Fibroblast of the aortic adventitia (primary cell): ENCODE data around the gene URB2. TPM values are rescaled to one million over a fixed set of nuclear protein-coding genes. Genes with fewer than 3 reads are reported as not detected.

Source experiments
- DNase-seq: peaks from one replicate; pipeline ENCODE4 v3.0.0-alpha.2; 2010; ENCODE audit warnings: low read depth
- H3K4me3 ChIP-seq: 2 replicates; pipeline ENCODE4 v1.5.1; 2011; ENCODE audit warnings: low read depth, mild to moderate bottlenecking, control low read depth, low read length, moderate library complexity
- total RNA-seq: library from RNA; depleted of rRNA; stranded (reverse); fragments of >200 nt; gene quantifications from 2 replicates; pipeline ENCODE4 v1.2.3, GENCODE V29; 2012; ENCODE audit warnings: low replicate concordance
- TF ChIP-seq, protein P1 (sequence below): IDR thresholded peaks from 2 replicates; pipeline ENCODE4 v1.5.1; 2011; ENCODE audit warnings: mild to moderate bottlenecking, low read length, control low read depth, inconsistent platforms; ENCODE audit not compliant: insufficient read depth

URB2 gene
- total RNA-seq, 1 donor = 9.6 TPM

DNA sequence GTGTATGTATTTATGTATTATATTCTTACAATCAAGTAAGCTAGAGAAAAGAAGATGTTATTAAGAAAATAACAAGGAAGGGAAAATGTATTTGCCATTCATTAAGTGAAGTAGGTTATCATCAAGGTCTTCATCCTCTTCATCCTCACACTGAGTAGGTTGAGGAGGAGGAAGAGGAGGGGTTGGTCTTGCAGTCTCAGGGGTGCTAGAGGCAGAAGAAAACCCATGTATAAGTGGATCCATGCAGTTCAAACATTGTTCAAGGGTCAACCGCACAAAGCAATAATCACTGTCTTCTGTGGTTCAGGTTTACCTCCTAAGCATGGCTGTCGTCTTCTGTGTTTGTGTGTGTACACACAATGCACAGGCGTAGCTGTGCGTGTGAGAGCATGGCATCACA is 16.9 kb downstream of the URB2 start:
- no peak overlapping the region for H3K4me3 ChIP-seq
- TF ChIP-seq, protein P1, sequence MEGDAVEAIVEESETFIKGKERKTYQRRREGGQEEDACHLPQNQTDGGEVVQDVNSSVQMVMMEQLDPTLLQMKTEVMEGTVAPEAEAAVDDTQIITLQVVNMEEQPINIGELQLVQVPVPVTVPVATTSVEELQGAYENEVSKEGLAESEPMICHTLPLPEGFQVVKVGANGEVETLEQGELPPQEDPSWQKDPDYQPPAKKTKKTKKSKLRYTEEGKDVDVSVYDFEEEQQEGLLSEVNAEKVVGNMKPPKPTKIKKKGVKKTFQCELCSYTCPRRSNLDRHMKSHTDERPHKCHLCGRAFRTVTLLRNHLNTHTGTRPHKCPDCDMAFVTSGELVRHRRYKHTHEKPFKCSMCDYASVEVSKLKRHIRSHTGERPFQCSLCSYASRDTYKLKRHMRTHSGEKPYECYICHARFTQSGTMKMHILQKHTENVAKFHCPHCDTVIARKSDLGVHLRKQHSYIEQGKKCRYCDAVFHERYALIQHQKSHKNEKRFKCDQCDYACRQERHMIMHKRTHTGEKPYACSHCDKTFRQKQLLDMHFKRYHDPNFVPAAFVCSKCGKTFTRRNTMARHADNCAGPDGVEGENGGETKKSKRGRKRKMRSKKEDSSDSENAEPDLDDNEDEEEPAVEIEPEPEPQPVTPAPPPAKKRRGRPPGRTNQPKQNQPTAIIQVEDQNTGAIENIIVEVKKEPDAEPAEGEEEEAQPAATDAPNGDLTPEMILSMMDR = no peak
- no peak for DNase-seq

DNA sequence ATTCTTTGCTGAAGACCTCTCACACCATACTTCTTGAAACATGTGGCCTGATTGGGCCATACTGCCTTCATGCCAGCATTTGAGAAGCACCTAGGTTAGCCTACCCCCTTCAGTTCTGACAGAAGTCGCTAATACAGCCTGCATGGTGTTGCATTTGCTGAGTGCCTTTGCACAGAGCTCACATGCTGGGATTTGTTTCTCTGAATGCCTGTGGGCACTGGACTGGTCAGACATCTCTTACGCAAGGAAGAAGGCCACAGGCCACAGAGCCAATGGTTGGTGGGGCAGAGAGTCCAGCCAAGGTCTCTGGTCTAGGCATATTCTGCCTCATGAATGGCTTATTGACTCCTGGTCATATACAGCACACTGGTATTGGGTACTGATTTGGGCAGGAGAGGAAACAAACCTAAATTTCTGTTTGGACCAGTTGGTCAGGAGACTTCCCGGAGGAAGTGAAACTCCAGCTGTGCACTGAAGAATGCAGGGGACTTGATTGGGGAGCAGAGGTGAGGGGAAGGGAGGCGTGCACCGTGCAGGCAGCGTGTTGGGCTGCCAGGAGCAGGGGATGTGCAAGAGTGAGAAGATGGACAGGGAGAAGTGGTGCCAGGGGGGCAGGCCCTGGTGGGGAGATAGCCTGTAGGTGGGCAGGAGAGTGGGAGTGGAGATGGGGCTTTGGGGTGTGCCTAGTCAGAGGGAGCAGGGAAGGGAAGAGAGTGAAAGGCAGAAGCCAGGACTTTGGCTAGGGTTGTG is 18.1 kb downstream of the URB2 start:
- DNase-seq = no peak
- TF ChIP-seq, protein P1 = no peak
- no peak overlapping the region for H3K4me3 ChIP-seq

DNA sequence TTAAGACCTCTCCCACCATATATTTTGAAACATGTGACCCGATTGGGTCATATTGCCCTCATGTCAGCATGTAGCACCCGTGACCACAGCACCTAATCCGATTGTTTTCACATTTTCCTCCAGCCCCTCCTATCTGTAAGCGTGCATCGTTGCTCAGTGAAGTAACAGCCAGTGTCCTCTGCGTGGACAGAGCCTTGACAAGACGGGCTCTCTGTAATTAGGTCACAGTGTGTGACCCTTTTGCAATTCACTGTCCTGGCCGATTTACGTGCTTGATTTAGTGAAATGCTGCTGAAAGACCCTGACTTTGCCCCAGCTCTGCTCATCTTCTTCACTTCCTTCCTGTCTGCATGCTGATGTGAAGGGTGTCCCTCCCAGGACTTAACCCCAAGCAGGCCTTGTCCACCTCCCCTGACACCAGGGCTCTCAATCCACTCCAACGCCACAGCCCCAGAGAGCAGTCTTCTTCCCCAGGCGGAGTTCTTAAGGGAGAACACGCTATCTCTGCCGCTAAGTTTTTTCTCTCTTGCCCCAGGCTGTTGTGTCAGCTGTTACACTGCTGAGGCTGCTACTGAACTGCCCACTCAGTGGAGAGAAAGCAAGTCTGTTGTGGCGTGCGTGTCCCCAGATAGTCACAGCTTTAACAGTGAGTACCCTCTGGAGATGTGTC is 19.4 kb downstream of the URB2 start:
- no peak for DNase-seq
- no peak overlapping the region for H3K4me3 ChIP-seq
- TF ChIP-seq, protein P1 = no peak

DNA sequence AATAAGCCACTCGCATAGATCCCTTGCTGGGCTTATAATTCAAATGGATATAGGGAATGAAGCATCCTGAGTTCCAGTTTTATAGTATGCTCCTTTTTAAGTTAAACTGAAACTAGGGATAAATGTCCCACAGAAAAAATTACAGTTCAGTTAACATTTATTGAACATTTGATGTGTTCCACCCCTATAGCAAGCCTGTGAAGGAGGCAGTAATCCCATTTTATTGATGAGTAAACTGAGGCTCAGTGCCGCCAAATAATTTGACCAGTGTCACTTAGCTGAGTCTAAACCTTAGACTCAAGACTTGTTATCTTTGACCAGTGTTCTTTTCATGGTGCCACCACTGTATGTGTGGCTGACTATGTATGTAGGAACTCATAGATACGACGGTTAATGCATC is 22.4 kb downstream of the URB2 start:
- TF ChIP-seq, protein P1 = no peak
- DNase-seq = no peak
- H3K4me3 ChIP-seq = no peak overlapping the region

DNA sequence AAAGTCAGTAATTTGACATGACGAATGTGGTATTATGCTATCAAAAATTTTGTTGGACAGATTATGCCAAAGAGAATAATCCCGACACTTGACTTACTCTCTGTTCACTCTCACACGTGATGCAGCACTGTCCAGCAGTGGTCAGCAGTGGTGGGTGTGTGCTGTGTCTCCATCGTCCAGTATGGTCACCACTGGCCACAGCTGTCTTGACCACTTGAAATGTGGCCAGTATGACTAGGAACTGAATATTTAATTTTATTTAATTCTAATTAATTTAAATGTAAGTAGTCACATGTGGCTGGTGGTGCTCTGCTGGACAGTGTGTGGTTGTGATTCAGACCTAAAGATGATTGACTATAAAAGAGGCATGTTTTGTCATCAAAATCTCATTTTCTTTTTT is 24.0 kb downstream of the URB2 start:
- TF ChIP-seq, protein P1 = no peak
- DNase-seq = no peak
- no peak overlapping the region for H3K4me3 ChIP-seq

DNA sequence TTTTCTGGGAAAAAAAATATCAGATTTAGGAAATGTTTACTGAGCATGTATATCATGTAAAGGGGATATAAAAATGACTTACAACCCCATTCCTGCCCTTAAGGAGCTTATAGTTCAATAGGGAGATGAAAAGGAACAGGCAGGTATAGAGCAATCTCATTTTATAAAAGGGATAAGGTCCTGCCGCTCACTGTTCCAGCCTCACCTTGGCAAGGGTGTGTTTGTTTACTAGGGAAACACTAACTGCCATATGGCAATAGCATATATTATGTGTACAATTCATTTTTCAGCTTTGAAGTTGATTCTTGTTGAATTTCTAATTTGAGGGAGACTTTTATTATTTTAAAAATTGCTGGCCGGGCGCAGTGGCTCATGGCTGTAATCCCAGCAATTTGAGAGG is 25.5 kb downstream of the URB2 start:
- TF ChIP-seq, protein P1 = no peak
- no peak overlapping the region for H3K4me3 ChIP-seq
- DNase-seq = no peak
